Uterus (tissue), 4 donors: ENCODE measurements around the gene ANKRA2. TPM values are rescaled to one million over a fixed set of nuclear protein-coding genes. Genes with fewer than 3 reads are reported as not detected.

Source experiments
- DNase-seq, 2 donors: peaks; one replicate each; pipeline ENCODE4 v3.0.0-alpha.2; 2019 to 2020
- H3K27ac ChIP-seq, 2 donors: fragments of 200-600 bp; sonication (generic); 1 replicate in 1 of 2; 2 replicates in 1 of 2; pipeline ENCODE4 v1.5.1; 2016 to 2018
- H3K27me3 ChIP-seq, 2 donors: fragments of 200-600 bp; sonication (generic); one replicate each; pipeline ENCODE4 v1.5.1; 2018 to 2019; ENCODE audit warnings: control low read depth in 1 of 2
- H3K36me3 ChIP-seq, 2 donors: fragments of 200-600 bp; sonication (generic); one replicate each; pipeline ENCODE4 v1.5.1; 2019; ENCODE audit warnings: control low read depth in 1 of 2
- H3K4me1 ChIP-seq, 2 donors: fragments of 200-600 bp; sonication (generic); one replicate each; pipeline ENCODE4 v1.5.1; 2018 to 2019; ENCODE audit warnings: control low read depth in 1 of 2
- H3K4me3 ChIP-seq, 2 donors: fragments of 200-600 bp; sonication (generic); 1 replicate in 1 of 2; 2 replicates in 1 of 2; pipeline ENCODE4 v1.5.1; 2018 to 2019; ENCODE audit warnings: mild to moderate bottlenecking in 1 of 2
- H3K9me3 ChIP-seq, 2 donors: fragments of 200-600 bp; sonication (generic); one replicate each; pipeline ENCODE4 v1.5.1; 2019; ENCODE audit warnings: control low read depth in 1 of 2
- CTCF ChIP-seq, 4 experiments: fragments of 200-600 bp in 2 of 4; fragments of 450-650 bp in 2 of 4; sonication (generic) in 2 of 4; IDR thresholded peaks; one replicate each; pipeline ENCODE4 v1.5.1; 2016 to 2019; ENCODE audit warnings: antibody characterized with exemption in 4 of 4, mild to moderate bottlenecking in 2 of 4, moderate library complexity in 1 of 4
- POLR2A ChIP-seq, 2 donors: fragments of 450-650 bp; IDR thresholded peaks; one replicate each; pipeline ENCODE4 v1.6.1; 2016; ENCODE audit warnings: antibody characterized with exemption in 2 of 2, mild to moderate bottlenecking in 1 of 2, moderate library complexity in 1 of 2
- intact Hi-C: fragments of 100-400 bp; cut with DNase I; formaldehyde crosslinking; loops from one replicate; pipeline ENCODE4 v1.15.1; 2023; ENCODE audit warnings: low total_unique reads
- total RNA-seq, 4 donors: library from RNA; depleted of rRNA in 3 of 4; stranded (reverse); fragments of >200 nt in 3 of 4; gene quantifications; one replicate each; pipeline versions ENCODE4 v1.1.0 to v1.2.4, GENCODE V29; 2014 to 2023
- donor health status: DM: yes; HTN: yes; CAD: no.

The ANKRA2 gene
- total RNA-seq, 4 donors from 2014 or later = 29.4 to 99.9 (median 45.8) TPM

- intact Hi-C loops = no loop called here
- no peak overlapping the region for H3K27ac ChIP-seq
- H3K9me3 ChIP-seq = no peaks in the 10 kb centered on the region
- TF ChIP-seq CTCF (IDR thresholded peaks at IDR 0.05) = no peak
- no peak for TF ChIP-seq POLR2A (IDR thresholded peaks at IDR 0.05)
- no peaks in the 10 kb centered on the region for H3K27me3 ChIP-seq
- no peaks in the 10 kb centered on the region for H3K4me1 ChIP-seq
- no peaks in the 10 kb centered on the region for H3K36me3 ChIP-seq
- no peak overlapping the region for H3K4me3 ChIP-seq
- DNase-seq = no peak
Observed at GRCh38 chr5:73605223-73606087, 40.0 kb upstream of the ANKRA2 start.

GRCh38 chr5:73603998-73604397 is 38.6 kb upstream of the ANKRA2 start:
- Histone ChIP-seq H3K27ac (no peak overlapping the region), H3K27me3 (no peaks in the 10 kb centered on the region), H3K9me3 (no peaks in the 10 kb centered on the region), H3K4me3 (no peak overlapping the region), H3K36me3 (no peaks in the 10 kb centered on the region), H3K4me1 (no peaks in the 10 kb centered on the region)
- intact Hi-C loops = no loop called here
- DNase-seq = no peak
- TF ChIP-seq CTCF (IDR thresholded peaks at IDR 0.05) = no peak
- TF ChIP-seq POLR2A (IDR thresholded peaks at IDR 0.05) = no peak

- Histone ChIP-seq H3K27me3 (no peaks in the 10 kb centered on the region), H3K36me3 (no peaks in the 10 kb centered on the region), H3K9me3 (no peaks in the 10 kb centered on the region), H3K4me3 (no peak overlapping the region), H3K27ac (no peak overlapping the region), H3K4me1 (no peaks in the 10 kb centered on the region)
- intact Hi-C loops = no loop called here
- TF ChIP-seq CTCF (IDR thresholded peaks at IDR 0.05) (no peak), POLR2A (IDR thresholded peaks at IDR 0.05) (no peak)
- DNase-seq = no peak
Observed at GRCh38 chr5:73599380-73599779, 33.9 kb upstream of the ANKRA2 start.

GRCh38 chr5:73596705-73597328 is 31.4 kb upstream of the ANKRA2 start:
- no peaks in the 10 kb centered on the region for H3K36me3 ChIP-seq
- TF ChIP-seq POLR2A (IDR thresholded peaks at IDR 0.05) = no peak
- TF ChIP-seq CTCF (IDR thresholded peaks at IDR 0.05) = no peak
- no peak overlapping the region for H3K4me3 ChIP-seq
- H3K27me3 ChIP-seq = no peaks in the 10 kb centered on the region
- no peak for DNase-seq
- intact Hi-C loops = no loop called here
- H3K9me3 ChIP-seq = no peaks in the 10 kb centered on the region
- no peaks in the 10 kb centered on the region for H3K4me1 ChIP-seq
- no peak overlapping the region for H3K27ac ChIP-seq

GRCh38 chr5:73592551-73592950 is 27.1 kb upstream of the ANKRA2 start:
- H3K27me3 ChIP-seq = no peaks in the 10 kb centered on the region
- TF ChIP-seq POLR2A (IDR thresholded peaks at IDR 0.05) (no peak), CTCF (IDR thresholded peaks at IDR 0.05) (no peak)
- H3K27ac ChIP-seq = no peak overlapping the region
- no peaks in the 10 kb centered on the region for H3K9me3 ChIP-seq
- no peak for DNase-seq
- H3K4me1 ChIP-seq = no peaks in the 10 kb centered on the region
- H3K4me3 ChIP-seq = no peak overlapping the region
- H3K36me3 ChIP-seq = no peaks in the 10 kb centered on the region
- intact Hi-C loops = no loop called here
